ENCODE data around the gene TSPAN17.
A peak's percentile ranks its signal among the peaks of the same experiment; 100 is the strongest.

TSPAN17 gene

DNA sequence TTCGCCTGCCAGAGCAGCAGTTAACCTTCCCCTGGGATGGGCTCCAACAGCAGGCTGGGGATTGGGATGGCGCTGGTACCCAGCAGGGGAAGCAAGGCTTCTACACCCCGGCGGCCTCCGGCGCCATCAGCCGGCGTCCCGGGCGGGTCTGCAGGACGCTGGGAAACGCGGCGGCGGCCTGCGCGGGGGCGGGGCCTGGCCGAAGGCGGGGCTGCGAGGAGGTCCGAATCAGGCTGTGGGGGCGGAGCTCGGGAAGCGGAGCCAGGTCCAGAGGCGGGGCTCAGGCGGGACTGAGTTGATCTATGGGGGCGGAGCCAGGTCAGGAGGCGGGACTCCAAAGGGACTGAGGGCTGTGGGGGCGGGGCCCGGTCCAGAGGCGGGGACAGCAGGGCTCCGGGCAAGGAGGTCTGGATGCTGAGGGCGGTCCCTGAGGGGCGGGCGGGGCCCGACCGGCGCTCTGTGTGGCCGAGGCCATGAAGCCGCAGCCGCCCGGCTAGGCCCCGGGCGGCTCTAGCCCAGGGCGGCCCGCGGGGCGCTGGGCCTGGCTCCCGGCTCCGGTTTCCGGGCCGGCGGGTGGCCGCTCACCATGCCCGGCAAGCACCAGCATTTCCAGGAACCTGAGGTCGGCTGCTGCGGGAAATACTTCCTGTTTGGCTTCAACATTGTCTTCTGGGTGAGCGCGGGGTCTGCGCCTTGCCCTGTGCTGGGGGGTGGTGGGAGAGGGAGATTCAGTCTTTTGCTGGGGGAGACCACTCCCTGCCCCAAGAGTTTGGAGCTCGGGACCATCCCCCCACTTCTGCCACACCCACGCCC is at the start of gene TSPAN17:
Gene TSPAN17 (plus strand): TSS at position 455 of the 813 bp plus-strand sequence. CDS start 132 bp downstream, at position 587.
- DNase-seq, result peak; percentile 99

GRCh38 chr5:176599749-176600430 is 47.4 kb upstream of the TSPAN17 start:
- DNase-seq, result peak; percentile 25

DNA sequence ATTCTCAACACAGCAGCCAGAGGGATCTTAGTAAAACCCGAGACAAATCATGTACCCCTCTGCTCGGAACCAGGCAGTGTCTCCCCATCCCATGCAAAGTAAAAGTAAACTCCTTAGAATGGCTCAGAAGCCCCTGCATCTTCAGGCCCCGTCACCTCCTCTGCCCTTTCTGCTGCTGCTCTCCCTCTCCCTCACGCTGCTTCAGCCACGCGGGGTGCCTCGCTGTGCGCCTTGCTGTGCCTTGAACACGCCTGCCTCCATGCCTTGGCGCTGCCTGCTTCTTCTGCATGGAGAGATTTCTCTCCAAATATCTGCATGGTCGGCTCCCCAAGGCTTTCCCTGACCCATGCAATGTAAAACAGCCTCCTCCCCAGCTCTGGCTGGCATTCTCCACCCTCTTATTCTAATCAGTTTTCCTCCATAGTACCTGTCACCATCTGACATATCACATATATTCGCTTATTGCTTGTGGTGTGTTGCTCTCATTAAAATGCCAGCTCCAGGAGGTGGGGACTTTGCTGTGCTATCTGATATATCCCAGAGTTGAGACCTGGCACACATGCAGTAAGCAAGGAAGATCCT is 45.3 kb upstream of the TSPAN17 start:
- no peak for DNase-seq

GRCh38 chr5:176603091-176603490 is 44.2 kb upstream of the TSPAN17 start:
- DNase-seq, result no peak

DNA sequence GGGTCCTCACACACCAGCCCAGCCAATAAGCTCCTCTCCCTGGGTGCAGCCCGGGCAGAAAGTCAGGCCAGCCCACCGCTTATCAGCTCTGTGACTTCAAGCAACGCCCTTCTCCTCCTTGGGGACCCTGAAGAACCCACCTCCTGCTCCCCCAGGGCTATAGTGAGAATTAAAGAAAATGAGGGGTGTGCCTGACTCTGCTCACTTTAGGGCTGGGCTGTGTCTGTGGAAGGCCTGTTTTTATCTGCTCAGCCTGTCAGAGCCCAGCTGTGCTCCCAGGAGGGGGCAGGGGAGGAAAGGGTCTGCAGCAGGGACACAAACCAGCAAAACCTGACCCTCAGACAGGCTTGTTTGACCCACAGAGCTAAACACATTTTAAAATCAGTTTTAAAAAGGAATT is 41.3 kb upstream of the TSPAN17 start:
- DNase-seq, result no peak

- no peak for DNase-seq
Observed at GRCh38 chr5:176606875-176607274, 40.4 kb upstream of the TSPAN17 start.

GRCh38 chr5:176608142-176608705 is 39.1 kb upstream of the TSPAN17 start:
- no peak for DNase-seq

DNA sequence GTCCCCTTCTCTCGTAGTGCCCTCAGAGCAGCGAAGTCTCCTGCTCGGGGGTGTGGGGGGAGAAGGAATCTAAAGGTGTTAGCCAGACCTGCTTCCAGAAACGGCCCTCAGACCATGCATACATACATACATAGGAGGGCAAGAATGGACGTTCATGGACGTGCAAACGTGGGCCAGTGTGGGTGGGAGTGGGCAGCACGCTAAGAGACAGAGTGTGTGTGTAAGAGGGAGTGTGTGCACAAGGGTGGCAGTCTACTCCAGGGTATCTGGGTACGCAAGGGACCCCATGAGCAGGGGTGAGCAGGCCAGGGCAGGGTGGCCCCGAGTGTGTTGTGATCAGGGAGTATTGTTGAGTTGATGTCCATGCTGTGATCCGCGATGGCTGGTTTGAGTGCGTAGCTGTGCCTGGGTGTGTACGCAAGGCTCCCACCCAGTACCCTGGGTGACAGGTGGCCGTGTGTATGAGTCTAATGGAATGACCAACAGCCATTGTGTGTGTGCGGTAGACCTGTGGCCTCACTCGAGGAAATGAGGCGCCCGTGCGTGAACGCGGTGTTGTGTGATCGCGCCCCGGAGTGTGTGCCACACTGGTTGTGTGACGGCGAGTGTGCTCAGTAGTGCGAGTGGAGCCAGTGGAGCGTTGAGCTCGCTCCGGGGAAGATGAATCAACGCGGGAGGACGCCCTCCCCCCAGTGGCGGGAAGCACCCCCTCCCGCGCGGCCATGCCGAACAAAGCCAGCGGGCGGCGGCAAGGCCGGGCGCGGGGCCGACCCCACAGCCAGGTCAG is 38.2 kb upstream of the TSPAN17 start:
- peak; percentile 28 for DNase-seq

DNA sequence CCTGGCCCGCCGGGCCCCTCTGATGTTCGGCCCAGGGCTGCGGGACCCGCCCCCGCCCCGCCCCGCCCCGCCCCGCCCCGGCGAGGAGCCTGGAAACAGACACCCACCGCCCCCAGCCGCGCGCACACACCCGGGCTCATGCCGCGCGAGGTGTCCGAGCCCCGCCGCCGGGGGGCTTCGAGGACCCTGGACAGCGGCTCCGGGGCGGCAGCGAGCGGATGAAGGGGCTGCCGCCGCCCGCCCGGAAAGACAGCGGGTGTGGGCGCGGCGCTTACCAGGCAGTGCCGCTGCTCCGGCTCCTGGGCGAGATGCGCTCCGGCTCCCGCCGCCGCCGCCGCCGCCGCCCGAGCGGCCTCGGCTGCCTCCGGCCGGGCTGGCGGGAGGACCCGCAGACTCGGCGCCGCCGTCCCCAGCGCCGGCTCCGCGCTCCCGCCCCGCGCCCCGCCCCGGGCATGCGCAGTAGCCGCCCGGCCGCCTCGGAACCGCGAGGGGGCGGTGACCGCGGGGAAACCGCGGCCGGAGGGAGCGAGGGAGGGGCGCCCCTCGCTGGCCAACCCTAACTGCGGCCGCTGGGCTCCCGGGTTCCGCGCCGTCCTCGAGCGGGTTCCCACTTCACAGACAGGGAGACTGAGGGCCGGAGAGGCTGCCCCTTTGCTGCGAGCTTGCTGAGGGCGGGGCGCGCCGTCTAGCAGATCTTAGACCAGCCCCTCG is 37.4 kb upstream of the TSPAN17 start, which contains the start of gene GPRIN1:
Gene GPRIN1 (minus strand): TSS at position 433 of the 711 bp plus-strand sequence. CDS start 10,322 bp downstream, outside the sequence.
- DNase-seq, result peak; percentile 70

DNA sequence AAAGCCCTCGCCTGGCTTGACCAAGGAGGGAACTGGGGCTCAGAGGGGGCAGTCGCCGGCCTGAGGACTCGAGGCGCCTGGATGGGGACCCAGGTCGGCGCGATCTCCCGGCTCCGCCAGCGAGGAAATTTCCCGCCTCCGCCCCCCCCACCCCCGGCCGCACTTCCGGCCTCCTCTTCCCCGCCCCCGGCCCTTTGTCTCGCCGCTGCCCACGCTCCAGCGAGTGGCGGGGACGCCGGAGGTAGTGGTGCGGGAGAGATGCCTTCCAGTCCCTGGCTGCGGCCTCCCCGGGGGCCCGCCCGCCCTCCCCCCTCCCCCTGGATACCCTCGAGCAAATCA is 36.9 kb upstream of the TSPAN17 start:
- DNase-seq, result no peak

- DNase-seq, result peak; percentile 78
Observed at GRCh38 chr5:176611435-176611834, 35.8 kb upstream of the TSPAN17 start.

GRCh38 chr5:176612008-176612407 is 35.3 kb upstream of the TSPAN17 start:
- DNase-seq, result no peak

DNA sequence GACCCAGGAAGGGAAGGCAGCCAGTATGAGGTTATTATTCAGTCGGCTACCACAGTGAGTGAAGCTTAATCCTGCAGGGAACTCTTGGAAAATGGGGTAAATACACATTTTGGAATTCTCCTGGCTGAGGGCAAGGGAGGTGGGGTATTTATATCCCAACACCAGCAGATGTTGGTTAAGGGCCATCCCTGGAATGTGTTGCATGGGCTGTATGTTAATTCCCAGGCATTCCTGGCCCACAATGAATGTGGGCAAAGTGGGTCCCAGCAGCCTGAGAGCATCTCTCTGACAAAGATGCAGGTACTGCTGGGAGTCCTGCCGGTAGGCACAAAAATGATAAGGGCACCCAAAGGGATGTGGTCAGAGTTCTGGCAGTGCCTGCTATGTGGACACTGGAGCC is 34.4 kb upstream of the TSPAN17 start:
- no peak for DNase-seq

DNA sequence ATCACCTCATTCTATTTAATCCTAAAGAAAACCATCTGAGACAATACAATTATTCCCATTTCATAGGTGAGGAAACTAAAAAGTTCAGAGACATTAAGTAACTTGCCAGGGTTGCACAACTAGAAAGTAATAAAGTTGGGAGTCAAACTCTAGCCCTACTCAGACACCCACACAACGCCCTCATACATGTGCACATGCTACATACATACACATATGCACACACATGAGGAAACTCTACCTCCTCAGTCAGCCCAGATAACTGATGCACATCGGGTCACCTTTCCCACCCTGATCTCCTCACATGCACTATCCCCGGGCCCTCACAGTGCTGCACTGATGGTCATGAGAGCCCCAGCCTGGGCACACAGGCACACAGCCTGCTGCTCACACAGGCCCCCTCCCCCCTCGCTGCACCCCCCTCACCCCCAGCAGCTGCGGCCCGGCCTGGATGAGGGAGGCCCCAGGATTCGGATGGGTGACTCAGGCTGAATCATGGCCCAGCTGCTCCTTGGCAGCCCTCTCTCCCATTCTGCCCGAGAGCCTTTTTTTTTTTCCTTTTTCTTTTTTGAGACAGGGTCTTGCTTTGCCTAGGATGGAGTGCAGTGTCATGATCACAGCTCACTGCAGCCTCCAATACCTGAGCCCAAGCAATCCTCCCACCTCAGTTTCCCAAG is 32.3 kb upstream of the TSPAN17 start:
- DNase-seq, result peak; percentile 79

DNA sequence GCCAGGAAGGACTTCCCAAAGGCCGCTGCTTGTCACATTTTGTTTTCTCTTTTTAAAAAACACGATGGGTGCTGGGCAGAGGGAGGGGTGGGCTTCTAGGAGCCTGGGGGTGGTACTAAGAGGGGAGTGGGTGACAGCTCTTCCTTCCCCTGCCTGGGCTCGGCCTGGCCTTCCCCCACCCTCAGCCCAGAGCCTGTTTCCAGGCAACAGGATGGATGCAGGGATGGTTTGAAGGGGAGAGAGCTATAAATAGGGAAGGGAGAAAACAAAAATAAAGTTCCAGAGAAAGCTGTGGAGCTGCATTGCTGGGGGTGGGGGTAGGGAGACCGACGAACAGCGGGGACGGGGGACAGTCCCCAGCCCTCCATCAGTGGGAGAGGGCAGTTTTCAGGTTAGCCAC is 30.8 kb upstream of the TSPAN17 start:
- no peak for DNase-seq

DNA sequence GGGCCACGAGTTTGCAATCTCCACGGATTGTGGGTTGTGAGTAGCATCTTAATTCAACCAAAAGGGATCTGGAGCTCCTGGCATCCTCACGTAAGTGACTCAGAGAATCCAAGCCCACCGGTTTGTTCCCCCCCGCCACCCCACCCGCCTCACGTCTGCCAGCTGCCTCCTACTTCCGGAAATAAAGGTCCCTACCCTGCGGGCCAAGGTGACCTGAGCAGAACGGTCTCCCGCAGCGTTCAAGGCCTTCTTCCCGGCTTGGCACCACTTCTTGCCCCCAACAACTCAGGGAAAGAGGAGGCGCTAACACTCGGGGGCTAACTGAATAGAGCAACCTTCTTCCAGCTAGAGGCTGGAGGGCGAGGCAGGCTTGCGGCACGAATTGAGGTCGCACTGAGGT is 28.5 kb upstream of the TSPAN17 start:
- no peak for DNase-seq

GRCh38 chr5:176619203-176619568 is 28.1 kb upstream of the TSPAN17 start:
- peak; percentile 82 for DNase-seq

- no peak for DNase-seq
Observed at GRCh38 chr5:176619569-176620332, 27.5 kb upstream of the TSPAN17 start.

- DNase-seq, result peak; percentile 48
Observed at GRCh38 chr5:176620333-176620981, 26.8 kb upstream of the TSPAN17 start.

DNA sequence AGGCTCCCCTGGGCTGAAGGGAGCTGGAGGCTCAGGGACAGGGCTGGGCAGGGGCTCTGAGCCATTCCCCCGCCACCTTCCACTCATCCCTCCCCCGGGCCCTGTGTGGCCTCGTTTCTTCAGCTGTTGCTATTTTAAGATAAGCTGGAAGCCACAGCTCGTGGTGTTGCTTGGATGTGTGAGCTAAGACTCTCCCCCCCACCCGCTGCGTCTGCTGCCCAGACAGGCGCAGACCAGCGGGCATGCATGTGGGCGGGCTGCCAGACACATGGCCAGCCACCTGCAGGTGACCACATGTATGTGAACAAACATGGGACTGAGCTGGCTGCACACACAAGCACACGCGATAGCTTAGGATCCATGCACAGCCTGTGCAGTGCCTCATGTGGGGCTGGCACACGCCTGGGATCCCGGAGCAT is 25.6 kb upstream of the TSPAN17 start:
- DNase-seq, result no peak

Data from EL (cell line).